Endothelial cell (in vitro differentiated cells): ENCODE results near the gene CEP85. TPM values are rescaled to one million over a fixed set of nuclear protein-coding genes. Genes with fewer than 3 reads are reported as not detected.

ENCODE experiments used
- DNase-seq: peaks from one replicate; pipeline ENCODE4 v3.0.0; 2021; ENCODE audit warnings: low spot score
- H3K27ac Mint-ChIP-seq: one replicate; pipeline ENCODE4 v1.8.0; 2021; ENCODE audit warnings: mixed read lengths, inconsistent platforms; ENCODE audit not compliant: unreplicated experiment
- H3K27me3 Mint-ChIP-seq: one replicate; pipeline ENCODE4 v1.8.0; 2021; ENCODE audit warnings: mild to moderate bottlenecking, moderate library complexity, mixed read lengths, inconsistent platforms; ENCODE audit not compliant: unreplicated experiment
- H3K36me3 Mint-ChIP-seq: one replicate; pipeline ENCODE4 v1.8.0; 2021; ENCODE audit warnings: mild to moderate bottlenecking, low read depth, mixed read lengths, inconsistent platforms; ENCODE audit not compliant: unreplicated experiment
- H3K4me1 Mint-ChIP-seq: one replicate; pipeline ENCODE4 v1.8.0; 2021; ENCODE audit warnings: mild to moderate bottlenecking, mixed read lengths, inconsistent platforms; ENCODE audit not compliant: unreplicated experiment
- H3K4me3 Mint-ChIP-seq: one replicate; pipeline ENCODE4 v1.8.0; 2021; ENCODE audit warnings: mild to moderate bottlenecking, mixed read lengths, inconsistent platforms; ENCODE audit not compliant: unreplicated experiment
- H3K9me3 Mint-ChIP-seq: one replicate; pipeline ENCODE4 v1.8.0; 2021; ENCODE audit warnings: mixed read lengths, inconsistent platforms; ENCODE audit not compliant: unreplicated experiment
- CTCF ChIP-seq: fragments of 200-600 bp; sonication (generic); IDR thresholded peaks from one replicate; pipeline ENCODE4 v1.5.0; 2021; ENCODE audit warnings: antibody characterized with exemption; ENCODE audit not compliant: unreplicated experiment
- total RNA-seq: library from RNA; stranded (reverse); fragmentation: NEBNext Ultra II Directional; extraction: Animal tissue kit (Norgen Biotek cat#: 25700); gene quantifications from one replicate; pipeline ENCODE4 v1.2.1, GENCODE V29; 2021; ENCODE audit not compliant: unreplicated experiment

CEP85 gene
- total RNA-seq, 1 donor from 2014 or later: 9.7 TPM

GRCh38 chr1:26283279-26283853, 49.4 kb downstream of the CEP85 start:
- no peak for TF ChIP-seq CTCF
- peak overlapping the region; percentile 72 for H3K27ac Mint-ChIP-seq
- peaks cover 19% of the 10 kb centered on the region for H3K36me3 Mint-ChIP-seq
- no peak for DNase-seq
- H3K9me3 Mint-ChIP-seq: no peaks in the 10 kb centered on the region
- peaks cover 38% of the 10 kb centered on the region for H3K4me1 Mint-ChIP-seq
- no peak overlapping the region for H3K4me3 Mint-ChIP-seq
- peaks cover 13% of the 10 kb centered on the region for H3K27me3 Mint-ChIP-seq

GRCh38 chr1:26283871-26284596, 50.0 kb downstream of the CEP85 start:
- H3K4me3 Mint-ChIP-seq: no peak overlapping the region
- peaks cover 12% of the 10 kb centered on the region for H3K27me3 Mint-ChIP-seq
- H3K9me3 Mint-ChIP-seq: no peaks in the 10 kb centered on the region
- peaks cover 19% of the 10 kb centered on the region for H3K36me3 Mint-ChIP-seq
- no peak for DNase-seq
- peaks cover 35% of the 10 kb centered on the region for H3K4me1 Mint-ChIP-seq
- no peak overlapping the region for H3K27ac Mint-ChIP-seq
- no peak for TF ChIP-seq CTCF

GRCh38 chr1:26284597-26285347, 50.8 kb downstream of the CEP85 start:
- Mint-ChIP-seq H3K4me1 (peaks cover 30% of the 10 kb centered on the region), H3K4me3 (peak overlapping the region; percentile 51), H3K36me3 (peaks cover 19% of the 10 kb centered on the region), H3K9me3 (no peaks in the 10 kb centered on the region), H3K27ac (peak overlapping the region; percentile 17), H3K27me3 (peaks cover 12% of the 10 kb centered on the region)
- peak; percentile 76 for TF ChIP-seq CTCF
- DNase-seq: peak; percentile 83

- peak; percentile 28 for TF ChIP-seq CTCF
- no peak overlapping the region for H3K4me3 Mint-ChIP-seq
- peaks cover 12% of the 10 kb centered on the region for H3K27me3 Mint-ChIP-seq
- peaks cover 29% of the 10 kb centered on the region for H3K4me1 Mint-ChIP-seq
- DNase-seq: peak; percentile 76
- no peak overlapping the region for H3K27ac Mint-ChIP-seq
- no peaks in the 10 kb centered on the region for H3K9me3 Mint-ChIP-seq
- peaks cover 19% of the 10 kb centered on the region for H3K36me3 Mint-ChIP-seq
Observed at GRCh38 chr1:26285366-26286063, 51.5 kb downstream of the CEP85 start.
